C4-2B (cell line): Measurements from ENCODE around the gene MKX.

ENCODE experiments used
- CTCF ChIP-seq: fragments of 450-650 bp; conservative IDR thresholded peaks from 2 replicates; pipeline ENCODE4 v1.5.1; 2017; ENCODE audit warnings: mild to moderate bottlenecking
- ZFX ChIP-seq: fragments of 450-650 bp; IDR thresholded peaks from 2 replicates; pipeline ENCODE4 v1.6.1; 2017

GRCh38 chr10:27744802-27745731, 552 bp downstream of the MKX start:
- no peak for TF ChIP-seq CTCF
- no peak for TF ChIP-seq ZFX
